MM.1S (cell line): ENCODE data around the gene FAM240A.

Experiments
- DNase-seq: peaks from one replicate; pipeline ENCODE4 v3.0.0-alpha.2; 2015
- H2AFZ ChIP-seq: fragments of 300-600 bp; sonication (generic); 2 replicates; pipeline ENCODE4 v1.6.0; 2016; ENCODE audit warnings: antibody characterized with exemption, low read length
- H3F3A ChIP-seq: fragments of 300-600 bp; sonication (generic); 2 replicates; pipeline ENCODE4 v1.6.1; 2016; ENCODE audit warnings: mild to moderate bottlenecking, antibody characterized with exemption, low read length, moderate library complexity, mixed read lengths; ENCODE audit not compliant: insufficient read depth
- H3K27ac ChIP-seq: fragments of 300-600 bp; sonication (generic); 2 replicates; pipeline ENCODE4 v1.5.1; 2016; ENCODE audit warnings: mild to moderate bottlenecking, low read length
- H3K27me3 ChIP-seq: fragments of 300-600 bp; sonication (generic); replicated peaks from 2 replicates; pipeline ENCODE4 v1.6.0; 2016; ENCODE audit warnings: low read length; ENCODE audit not compliant: insufficient read depth
- H3K36me3 ChIP-seq: fragments of 300-600 bp; sonication (generic); replicated peaks from 2 replicates; pipeline ENCODE4 v1.6.1; 2016; ENCODE audit warnings: mild to moderate bottlenecking, low read length, mixed read lengths; ENCODE audit not compliant: insufficient read depth
- H3K4me1 ChIP-seq: fragments of 300-600 bp; sonication (generic); 2 replicates; pipeline ENCODE4 v1.6.1; 2016; ENCODE audit warnings: low read length, mixed read lengths
- H3K4me2 ChIP-seq: fragments of 300-600 bp; sonication (generic); 2 replicates; pipeline ENCODE4 v1.6.0; 2016; ENCODE audit warnings: low read depth, low read length
- H3K4me3 ChIP-seq: fragments of 300-600 bp; sonication (generic); 2 replicates; pipeline ENCODE4 v1.5.1; 2016; ENCODE audit warnings: low read length, mixed read lengths
- H3K79me2 ChIP-seq: fragments of 300-600 bp; sonication (generic); 2 replicates; pipeline ENCODE4 v1.6.1; 2016; ENCODE audit warnings: mixed run types, low read length, mixed read lengths
- H3K9ac ChIP-seq: fragments of 300-600 bp; sonication (generic); 2 replicates; pipeline ENCODE4 v1.6.1; 2016; ENCODE audit warnings: low read length, mixed read lengths
- H3K9me2 ChIP-seq: fragments of 300-600 bp; sonication (generic); replicated peaks from 2 replicates; pipeline ENCODE4 v1.6.1; 2016; ENCODE audit warnings: mild to moderate bottlenecking, low read length, mixed read lengths; ENCODE audit not compliant: insufficient read depth
- H3K9me3 ChIP-seq: fragments of 300-600 bp; sonication (generic); replicated peaks from 2 replicates; pipeline ENCODE4 v1.6.1; 2016; ENCODE audit warnings: mild to moderate bottlenecking, low read length, mixed read lengths; ENCODE audit not compliant: insufficient read depth
- H4K20me1 ChIP-seq: fragments of 300-600 bp; sonication (generic); 2 replicates; pipeline ENCODE4 v1.6.1; 2016; ENCODE audit warnings: mild to moderate bottlenecking, low read length, moderate library complexity, mixed read lengths; ENCODE audit not compliant: insufficient read depth
- EZH2 ChIP-seq: fragments of 300-600 bp; sonication (generic); optimal IDR thresholded peaks from 2 replicates; pipeline ENCODE3; 2017; ENCODE audit warnings: low read depth, mild to moderate bottlenecking, antibody characterized with exemption, low read length, mixed read lengths
- EZH2phosphoT487 ChIP-seq: fragments of 300-600 bp; sonication (generic); IDR thresholded peaks from 2 replicates; pipeline ENCODE4 v1.6.1; 2018; ENCODE audit warnings: antibody characterized with exemption, low read length
- TF ChIP-seq, protein P1 (sequence below): fragments of 300-600 bp; sonication (generic); IDR thresholded peaks from 2 replicates; pipeline ENCODE4 v1.5.1; 2016; ENCODE audit warnings: antibody characterized with exemption, low read length, mixed read lengths

FAM240A gene

DNA sequence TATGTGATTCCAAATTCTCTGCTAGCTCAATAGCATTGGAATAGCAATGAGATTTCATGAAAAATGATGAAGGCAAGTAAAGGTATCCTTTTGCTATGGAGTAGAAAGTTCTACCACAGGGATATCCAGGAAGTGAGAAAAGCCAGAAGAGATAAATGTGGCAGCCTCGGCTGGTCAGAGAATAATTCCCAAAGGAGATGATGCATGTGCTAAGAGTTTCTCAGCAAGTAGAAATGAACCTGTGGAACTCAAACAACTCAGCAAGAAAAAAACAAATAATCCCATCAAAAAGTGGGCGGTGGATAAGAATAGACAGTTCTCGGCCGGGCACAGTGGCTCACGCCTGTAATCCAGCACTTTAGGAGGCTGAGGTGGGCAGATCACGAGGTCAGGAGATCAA is 42.9 kb downstream of the FAM240A start:
- no peak overlapping the region for H3K27ac ChIP-seq
- no peaks in the 10 kb centered on the region for H4K20me1 ChIP-seq
- no peak overlapping the region for H3K4me3 ChIP-seq
- no peak overlapping the region for H3K9ac ChIP-seq
- no peak overlapping the region for H3K4me2 ChIP-seq
- H3K36me3 ChIP-seq, result no peaks in the 10 kb centered on the region
- H3F3A ChIP-seq, result no peaks in the 10 kb centered on the region
- H3K4me1 ChIP-seq, result no peaks in the 10 kb centered on the region
- no peak overlapping the region for H2AFZ ChIP-seq
- H3K9me2 ChIP-seq, result no peaks in the 10 kb centered on the region
- no peaks in the 10 kb centered on the region for H3K27me3 ChIP-seq
- TF ChIP-seq, protein P1, sequence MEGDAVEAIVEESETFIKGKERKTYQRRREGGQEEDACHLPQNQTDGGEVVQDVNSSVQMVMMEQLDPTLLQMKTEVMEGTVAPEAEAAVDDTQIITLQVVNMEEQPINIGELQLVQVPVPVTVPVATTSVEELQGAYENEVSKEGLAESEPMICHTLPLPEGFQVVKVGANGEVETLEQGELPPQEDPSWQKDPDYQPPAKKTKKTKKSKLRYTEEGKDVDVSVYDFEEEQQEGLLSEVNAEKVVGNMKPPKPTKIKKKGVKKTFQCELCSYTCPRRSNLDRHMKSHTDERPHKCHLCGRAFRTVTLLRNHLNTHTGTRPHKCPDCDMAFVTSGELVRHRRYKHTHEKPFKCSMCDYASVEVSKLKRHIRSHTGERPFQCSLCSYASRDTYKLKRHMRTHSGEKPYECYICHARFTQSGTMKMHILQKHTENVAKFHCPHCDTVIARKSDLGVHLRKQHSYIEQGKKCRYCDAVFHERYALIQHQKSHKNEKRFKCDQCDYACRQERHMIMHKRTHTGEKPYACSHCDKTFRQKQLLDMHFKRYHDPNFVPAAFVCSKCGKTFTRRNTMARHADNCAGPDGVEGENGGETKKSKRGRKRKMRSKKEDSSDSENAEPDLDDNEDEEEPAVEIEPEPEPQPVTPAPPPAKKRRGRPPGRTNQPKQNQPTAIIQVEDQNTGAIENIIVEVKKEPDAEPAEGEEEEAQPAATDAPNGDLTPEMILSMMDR, result no peak
- no peak for TF ChIP-seq EZH2
- H3K9me3 ChIP-seq, result no peaks in the 10 kb centered on the region
- H3K79me2 ChIP-seq, result no peaks in the 10 kb centered on the region
- DNase-seq, result no peak

DNA sequence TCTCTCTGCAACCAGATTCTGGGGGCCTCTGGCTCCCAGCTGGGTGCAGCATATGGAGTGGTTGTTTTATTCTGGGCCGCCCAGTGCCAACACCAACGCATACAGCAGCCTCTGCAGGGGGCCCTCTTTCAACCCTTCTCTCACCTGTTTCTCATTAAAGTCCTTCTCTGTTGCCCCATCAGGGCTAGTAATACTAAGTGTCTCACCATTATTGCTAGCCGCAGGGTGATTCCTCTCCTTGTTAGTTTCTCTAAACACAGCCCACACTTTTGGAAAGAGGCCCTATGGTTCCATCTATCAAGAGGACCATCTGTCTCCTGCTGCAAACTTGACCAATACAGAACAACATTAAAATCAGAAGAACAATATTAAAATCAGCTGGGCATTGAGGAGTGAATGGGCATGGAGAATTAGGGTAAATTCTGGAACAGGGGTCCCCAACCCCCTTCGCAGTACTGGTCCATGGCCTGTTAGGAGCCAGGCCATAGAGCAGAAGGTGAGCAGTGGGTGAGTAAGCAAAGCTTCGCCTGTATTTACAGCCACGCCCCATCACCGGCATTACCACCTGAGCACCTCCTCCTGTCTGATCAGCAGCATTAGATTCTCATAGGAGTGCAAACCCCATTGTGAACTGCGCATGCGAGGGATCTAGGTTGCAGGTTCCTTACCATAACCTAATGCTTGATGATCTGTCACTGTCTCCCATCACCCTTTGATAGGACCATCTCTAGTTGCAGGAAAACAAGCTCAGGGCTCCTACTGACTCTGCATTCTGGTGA is 44.6 kb downstream of the FAM240A start:
- Histone ChIP-seq H3K36me3 (no peaks in the 10 kb centered on the region), H3K9me3 (no peaks in the 10 kb centered on the region), H3K4me1 (no peaks in the 10 kb centered on the region), H3K4me2 (no peak overlapping the region), H3K4me3 (no peak overlapping the region), H3K27ac (no peak overlapping the region), H3K27me3 (no peaks in the 10 kb centered on the region), H2AFZ (no peak overlapping the region), H3K9me2 (no peaks in the 10 kb centered on the region), H3K9ac (no peak overlapping the region), H3F3A (no peaks in the 10 kb centered on the region), H4K20me1 (no peaks in the 10 kb centered on the region), H3K79me2 (no peaks in the 10 kb centered on the region)
- no peak for DNase-seq
- TF ChIP-seq EZH2phosphoT487 (no peak), EZH2 (no peak)
- TF ChIP-seq, protein P1, result no peak

DNA sequence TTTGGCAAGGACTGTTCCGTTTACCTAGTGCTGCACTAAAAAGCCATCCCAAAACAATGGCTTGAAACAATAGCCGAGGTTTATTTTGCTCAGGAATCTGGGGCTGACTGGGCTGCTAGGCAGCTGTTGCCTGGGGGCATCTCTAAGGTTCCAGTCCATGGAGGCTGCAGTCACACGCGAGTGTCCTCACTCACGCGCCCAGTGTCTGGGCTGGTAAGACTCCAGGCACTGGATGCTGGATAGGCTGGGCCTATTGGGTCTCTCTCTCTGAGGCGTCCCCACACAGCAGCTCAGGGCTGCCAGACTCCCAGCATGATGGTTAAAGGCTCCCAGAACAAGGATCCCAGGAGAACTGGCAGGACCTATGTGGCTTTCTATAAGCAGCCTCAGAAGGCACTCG is 47.0 kb downstream of the FAM240A start:
- Histone ChIP-seq H3K4me2 (no peak overlapping the region), H3K4me3 (no peak overlapping the region), H3F3A (no peaks in the 10 kb centered on the region), H3K9me2 (no peaks in the 10 kb centered on the region), H3K9me3 (no peaks in the 10 kb centered on the region), H3K4me1 (no peaks in the 10 kb centered on the region), H4K20me1 (no peaks in the 10 kb centered on the region), H3K27ac (no peak overlapping the region), H3K27me3 (no peaks in the 10 kb centered on the region), H3K36me3 (no peaks in the 10 kb centered on the region), H3K79me2 (no peaks in the 10 kb centered on the region), H3K9ac (no peak overlapping the region), H2AFZ (no peak overlapping the region)
- no peak for DNase-seq
- TF ChIP-seq EZH2phosphoT487 (no peak), EZH2 (no peak)
- TF ChIP-seq, protein P1, result no peak
